H9 (cell line): ENCODE results near the gene GSG1L2. TPM values are rescaled to one million over a fixed set of nuclear protein-coding genes. Genes with fewer than 3 reads are reported as not detected.

Experiments used
- DNase-seq: peaks from one replicate; pipeline ENCODE4 v3.0.0-alpha.2; 2017
- H2AFZ ChIP-seq: one replicate; pipeline ENCODE4 v1.6.1; 2013; ENCODE audit warnings: mild to moderate bottlenecking, low read length, control low read depth, moderate library complexity
- H2AK5ac ChIP-seq: 2 replicates; pipeline ENCODE4 v1.6.1; 2013; ENCODE audit warnings: low read length, control low read depth, mixed read lengths; ENCODE audit not compliant: insufficient read length
- H2BK120ac ChIP-seq: one replicate; pipeline ENCODE4 v1.6.1; 2013; ENCODE audit warnings: low read depth, mild to moderate bottlenecking, low read length, control low read depth, inconsistent platforms; ENCODE audit not compliant: poor library complexity, severe bottlenecking
- H2BK12ac ChIP-seq: 2 replicates; pipeline ENCODE4 v1.6.1; 2013; ENCODE audit warnings: low read length, control low read depth, mixed read lengths, low read depth; ENCODE audit not compliant: insufficient read length
- H2BK15ac ChIP-seq: 2 replicates; pipeline ENCODE4 v1.6.1; 2013; ENCODE audit warnings: low read depth, low read length, control low read depth
- H2BK20ac ChIP-seq: one replicate; pipeline ENCODE4 v1.6.1; 2013; ENCODE audit warnings: low read depth, mild to moderate bottlenecking, low read length, control low read depth, inconsistent platforms; ENCODE audit not compliant: poor library complexity, severe bottlenecking
- H2BK5ac ChIP-seq: 2 replicates; pipeline ENCODE4 v1.6.1; 2013; ENCODE audit warnings: low read length, control low read depth, mixed read lengths; ENCODE audit not compliant: insufficient read length
- H3K14ac ChIP-seq: 2 replicates; pipeline ENCODE4 v1.6.1; 2013; ENCODE audit warnings: low read length, control low read depth; ENCODE audit not compliant: insufficient read depth
- H3K18ac ChIP-seq: 2 replicates; pipeline ENCODE4 v1.6.1; 2013; ENCODE audit warnings: low read depth, mild to moderate bottlenecking, mixed read lengths, low read length, control low read depth; ENCODE audit not compliant: insufficient read length
- H3K23ac ChIP-seq: 2 replicates; pipeline ENCODE4 v1.6.1; 2013; ENCODE audit warnings: low read length, control low read depth, mixed read lengths, low read depth; ENCODE audit not compliant: insufficient read length
- H3K23me2 ChIP-seq: 2 replicates; pipeline ENCODE4 v1.6.1; 2013; ENCODE audit warnings: low read depth, mild to moderate bottlenecking, mixed read lengths, low read length, control low read depth; ENCODE audit not compliant: insufficient read length, poor library complexity, severe bottlenecking
- H3K27ac ChIP-seq: 2 replicates; pipeline ENCODE4 v1.5.1; 2013; ENCODE audit warnings: low read length, control low read depth, mixed read lengths, low read depth; ENCODE audit not compliant: insufficient read length
- H3K27me3 ChIP-seq: 2 replicates; pipeline ENCODE4 v1.6.1; 2013; ENCODE audit warnings: low read length, control low read depth, inconsistent platforms; ENCODE audit not compliant: insufficient read depth
- H3K4ac ChIP-seq: 2 replicates; pipeline ENCODE4 v1.6.1; 2013; ENCODE audit warnings: low read depth, mild to moderate bottlenecking, control low read depth, inconsistent platforms, low read length, moderate library complexity
- H3K4me1 ChIP-seq: 2 replicates; pipeline ENCODE4 v1.6.1; 2013; ENCODE audit warnings: low read length, control low read depth, inconsistent platforms; ENCODE audit not compliant: insufficient read depth
- H3K4me2 ChIP-seq: 2 replicates; pipeline ENCODE4 v1.6.1; 2013; ENCODE audit warnings: low read length, control low read depth, mixed read lengths; ENCODE audit not compliant: insufficient read length, insufficient read depth
- H3K56ac ChIP-seq: 2 replicates; pipeline ENCODE4 v1.6.1; 2013; ENCODE audit warnings: low read depth, mild to moderate bottlenecking, mixed read lengths, low read length, control low read depth; ENCODE audit not compliant: insufficient read length
- H3K79me1 ChIP-seq: 2 replicates; pipeline ENCODE4 v1.6.1; 2013; ENCODE audit warnings: low read depth, mild to moderate bottlenecking, moderate library complexity, low read length, control low read depth, inconsistent platforms; ENCODE audit not compliant: insufficient read depth, poor library complexity, severe bottlenecking
- H3K79me2 ChIP-seq: 2 replicates; pipeline ENCODE4 v1.6.1; 2013; ENCODE audit warnings: low read length, control low read depth, inconsistent platforms; ENCODE audit not compliant: insufficient read depth
- H3K9ac ChIP-seq: 2 replicates; pipeline ENCODE4 v1.6.1; 2013; ENCODE audit warnings: low read length, control low read depth, mixed read lengths; ENCODE audit not compliant: insufficient read length; ENCODE audit errors: extremely low read depth
- H3K9me3 ChIP-seq: one replicate; pipeline ENCODE4 v1.6.1; 2013; ENCODE audit warnings: low read depth, low read length, inconsistent platforms; ENCODE audit not compliant: control insufficient read depth
- H3T11ph ChIP-seq: one replicate; pipeline ENCODE4 v1.6.1; 2013; ENCODE audit warnings: mild to moderate bottlenecking, low read length, control low read depth, inconsistent platforms
- H4K20me1 ChIP-seq: one replicate; pipeline ENCODE4 v1.6.1; 2013; ENCODE audit not compliant: control insufficient read depth, insufficient read length, insufficient read depth
- H4K5ac ChIP-seq: 2 replicates; pipeline ENCODE4 v1.6.1; 2013; ENCODE audit warnings: low read depth, mild to moderate bottlenecking, mixed read lengths, low read length, control low read depth; ENCODE audit not compliant: insufficient read length
- H4K8ac ChIP-seq: replicated peaks from 2 replicates; pipeline ENCODE4 v1.6.1; 2013; ENCODE audit warnings: low read length, control low read depth, mixed read lengths, low read depth; ENCODE audit not compliant: insufficient read length
- H4K91ac ChIP-seq: 2 replicates; pipeline ENCODE4 v1.6.1; 2013; ENCODE audit warnings: low read depth, mild to moderate bottlenecking, moderate library complexity, mixed read lengths, low read length, control low read depth; ENCODE audit not compliant: insufficient read length
- H3K27ac Mint-ChIP-seq, 3 experiments: 2 replicates in 2 of 3; 3 replicates in 1 of 3; pipeline ENCODE4 v1.8.0; 2020 to 2021; ENCODE audit warnings: mixed read lengths in 3 of 3, mild to moderate bottlenecking in 1 of 3, moderate library complexity in 1 of 3
- H3K27me3 Mint-ChIP-seq: 2 replicates; pipeline ENCODE4 v1.8.0; 2021; ENCODE audit warnings: low read depth, mild to moderate bottlenecking, moderate library complexity, mixed read lengths
- H3K36me3 Mint-ChIP-seq, 3 experiments: 2 replicates in 2 of 3; 3 replicates in 1 of 3; pipeline ENCODE4 v1.8.0; 2020 to 2021; ENCODE audit warnings: low read depth in 3 of 3, mixed read lengths in 3 of 3; ENCODE audit not compliant: insufficient read depth in 1 of 3
- H3K4me1 Mint-ChIP-seq, 2 experiments: 2 replicates each; pipeline ENCODE4 v1.8.0; 2020; ENCODE audit warnings: mixed read lengths in 2 of 2
- H3K4me3 Mint-ChIP-seq, 2 experiments: 2 replicates in 1 of 2; 3 replicates in 1 of 2; pipeline ENCODE4 v1.8.0; 2020 to 2021; ENCODE audit warnings: mild to moderate bottlenecking in 2 of 2, mixed read lengths in 2 of 2, moderate library complexity in 1 of 2
- H3K9me3 Mint-ChIP-seq, 2 experiments: 2 replicates in 1 of 2; 3 replicates in 1 of 2; pipeline ENCODE4 v1.8.0; 2020; ENCODE audit warnings: mild to moderate bottlenecking in 2 of 2, mixed read lengths in 2 of 2, moderate library complexity in 1 of 2
- WGBS: extraction: QIAGEN DNeasy Blood & Tissue Kit; methylation state at CpG from one replicate; pipeline ENCODE4 v1.1.7; 2013; ENCODE audit warnings: missing lambda C conversion rate, low lambda C conversion rate, mixed read lengths; ENCODE audit not compliant: insufficient read length; ENCODE audit errors: extremely low coverage; 5-methylcytosine and 5-hydroxymethylcytosine counted together
- total RNA-seq: library from RNA; stranded (reverse); gene quantifications from 2 replicates; pipeline ENCODE4 v1.2.1, GENCODE V29; 2021
- TF ChIP-seq, protein P1 (sequence below): fragments of 200-600 bp; sonication (generic); conservative IDR thresholded peaks from 3 replicates; pipeline ENCODE4 v1.8.0; 2021; ENCODE audit warnings: antibody characterized with exemption, mild to moderate bottlenecking

GSG1L2 gene
- total RNA-seq, 1 experiment from 2014 or later: not detected

DNA sequence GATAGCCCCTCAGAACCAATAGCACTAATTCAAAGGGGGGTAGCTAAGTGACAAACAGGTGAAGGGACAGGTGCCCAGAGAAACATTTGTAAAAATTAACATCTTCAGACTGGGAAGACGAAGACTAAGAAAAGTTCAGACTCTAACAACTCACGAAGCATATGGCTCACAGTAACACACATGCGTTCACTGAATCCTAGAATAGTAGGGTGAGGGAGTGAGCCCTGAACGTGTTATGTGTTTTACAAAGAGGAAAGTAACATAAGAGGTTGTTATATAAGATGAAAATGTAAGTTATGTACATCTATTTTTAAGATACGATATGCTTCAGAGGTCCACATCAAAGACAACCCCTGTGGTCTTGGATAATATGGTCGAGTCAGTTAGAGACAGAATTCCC is 15.2 kb downstream of the GSG1L2 start:
- Histone ChIP-seq H3K4me1 (no peaks in the 10 kb centered on the region), H2BK15ac (no peak overlapping the region), H3K9me3 (no peaks in the 10 kb centered on the region)

More for the DNA sequence above, 15.2 kb downstream of the GSG1L2 start:
- Histone ChIP-seq H3K27ac (no peak overlapping the region), H2BK12ac (no peak overlapping the region), H4K5ac (no peak overlapping the region), H3K4ac (no peak overlapping the region), H3K14ac (no peak overlapping the region), H4K8ac (no peak overlapping the region), H2BK5ac (no peak overlapping the region), H2BK120ac (no peak overlapping the region), H2AFZ (no peak overlapping the region), H3K27me3 (no peaks in the 10 kb centered on the region), H3K56ac (no peak overlapping the region), H4K91ac (no peak overlapping the region), H4K20me1 (no peaks in the 10 kb centered on the region), H3K9ac (no peak overlapping the region), H3K23ac (no peak overlapping the region), H3K18ac (no peak overlapping the region), H3K79me1 (no peaks in the 10 kb centered on the region), H3K23me2 (no peaks in the 10 kb centered on the region), H3K4me2 (no peak overlapping the region), H3K79me2 (no peaks in the 10 kb centered on the region), H2BK20ac (no peak overlapping the region), H3T11ph (no peak overlapping the region), H2AK5ac (no peak overlapping the region)
- H3K36me3 Mint-ChIP-seq: no peaks in the 10 kb centered on the region; a peak in 1 of 7 replicates
- no peak for DNase-seq
- H3K4me3 Mint-ChIP-seq: no peak overlapping the region
- peaks cover 18% of the 10 kb centered on the region for H3K27me3 Mint-ChIP-seq
- H3K27ac Mint-ChIP-seq: no peak overlapping the region
- H3K9me3 Mint-ChIP-seq: no peaks in the 10 kb centered on the region
- H3K4me1 Mint-ChIP-seq: no peaks in the 10 kb centered on the region
- no CpG with 5 or more reads among the region's 6 CpGs for WGBS
- TF ChIP-seq, protein P1, sequence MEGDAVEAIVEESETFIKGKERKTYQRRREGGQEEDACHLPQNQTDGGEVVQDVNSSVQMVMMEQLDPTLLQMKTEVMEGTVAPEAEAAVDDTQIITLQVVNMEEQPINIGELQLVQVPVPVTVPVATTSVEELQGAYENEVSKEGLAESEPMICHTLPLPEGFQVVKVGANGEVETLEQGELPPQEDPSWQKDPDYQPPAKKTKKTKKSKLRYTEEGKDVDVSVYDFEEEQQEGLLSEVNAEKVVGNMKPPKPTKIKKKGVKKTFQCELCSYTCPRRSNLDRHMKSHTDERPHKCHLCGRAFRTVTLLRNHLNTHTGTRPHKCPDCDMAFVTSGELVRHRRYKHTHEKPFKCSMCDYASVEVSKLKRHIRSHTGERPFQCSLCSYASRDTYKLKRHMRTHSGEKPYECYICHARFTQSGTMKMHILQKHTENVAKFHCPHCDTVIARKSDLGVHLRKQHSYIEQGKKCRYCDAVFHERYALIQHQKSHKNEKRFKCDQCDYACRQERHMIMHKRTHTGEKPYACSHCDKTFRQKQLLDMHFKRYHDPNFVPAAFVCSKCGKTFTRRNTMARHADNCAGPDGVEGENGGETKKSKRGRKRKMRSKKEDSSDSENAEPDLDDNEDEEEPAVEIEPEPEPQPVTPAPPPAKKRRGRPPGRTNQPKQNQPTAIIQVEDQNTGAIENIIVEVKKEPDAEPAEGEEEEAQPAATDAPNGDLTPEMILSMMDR: no peak
